ENCODE results near the gene TECTB.

TECTB gene

GRCh38 chr10:112346774-112347173, 63.6 kb downstream of the TECTB start:
- no peak for DNase-seq (ENCODE audit: low read depth in 2 of 2)

GRCh38 chr10:112347709-112348671, 64.8 kb downstream of the TECTB start:
- DNase-seq (ENCODE audit: low read depth in 2 of 2) = no peak

GRCh38 chr10:112348759-112349158, 65.6 kb downstream of the TECTB start:
- DNase-seq (ENCODE audit: low read depth in 2 of 2) = no peak

GRCh38 chr10:112349521-112350085, 66.4 kb downstream of the TECTB start:
- no peak for DNase-seq (ENCODE audit: low read depth in 2 of 2)

GRCh38 chr10:112351146-112351545, 67.9 kb downstream of the TECTB start:
- no peak for DNase-seq (ENCODE audit: low read depth in 2 of 2)

- no peak for DNase-seq (ENCODE audit: low read depth in 2 of 2)
These were observed 68.8 kb downstream of the TECTB start for GRCh38 chr10:112352044-112352443.

GRCh38 chr10:112353046-112353445, 69.8 kb downstream of the TECTB start:
- DNase-seq (ENCODE audit: low read depth in 2 of 2) = no peak

All from stimulated activated CD8-positive, alpha-beta memory T cell treated with anti-CD3 and anti-CD28 coated beads, Interleukin-15, amount 100 ng/mL, for 4 hours (primary cell).